Measurements from ENCODE around the gene DDO.

DNA sequence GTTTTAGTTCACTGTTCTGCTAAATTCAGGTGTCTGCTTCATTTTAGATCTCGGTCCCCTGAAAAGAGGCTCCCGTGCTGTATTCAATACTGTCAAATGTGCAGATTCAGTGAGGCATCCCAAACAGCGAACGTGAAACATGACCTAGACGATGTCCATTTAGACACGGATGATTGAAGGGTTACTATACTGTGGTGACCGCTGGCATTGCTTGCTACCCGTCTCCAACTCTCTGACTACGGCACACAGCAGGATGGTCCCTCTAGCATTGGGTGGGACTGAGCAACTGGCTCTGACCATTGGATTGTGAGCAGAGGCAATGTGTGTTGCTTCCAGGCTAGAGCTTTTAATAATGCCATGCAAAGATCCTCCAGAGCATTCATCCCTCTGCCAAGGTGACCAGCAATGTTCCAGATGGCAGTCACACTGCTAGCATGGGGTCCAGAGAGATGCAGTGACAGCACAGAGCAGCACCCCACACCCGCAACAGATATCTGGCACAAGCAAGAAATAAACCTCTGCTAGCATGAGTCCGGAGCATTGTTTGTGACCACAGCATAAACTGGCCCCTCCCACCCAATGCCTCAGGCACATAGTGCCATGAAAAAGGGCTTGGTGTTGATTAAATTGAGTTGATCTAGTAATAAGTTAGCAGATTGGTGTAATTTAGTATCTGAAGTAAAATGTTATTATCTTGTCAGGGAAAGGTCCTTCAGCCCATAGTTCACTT lies 66.2 kb downstream of the DDO start:
- TF ChIP-seq, protein P1, sequence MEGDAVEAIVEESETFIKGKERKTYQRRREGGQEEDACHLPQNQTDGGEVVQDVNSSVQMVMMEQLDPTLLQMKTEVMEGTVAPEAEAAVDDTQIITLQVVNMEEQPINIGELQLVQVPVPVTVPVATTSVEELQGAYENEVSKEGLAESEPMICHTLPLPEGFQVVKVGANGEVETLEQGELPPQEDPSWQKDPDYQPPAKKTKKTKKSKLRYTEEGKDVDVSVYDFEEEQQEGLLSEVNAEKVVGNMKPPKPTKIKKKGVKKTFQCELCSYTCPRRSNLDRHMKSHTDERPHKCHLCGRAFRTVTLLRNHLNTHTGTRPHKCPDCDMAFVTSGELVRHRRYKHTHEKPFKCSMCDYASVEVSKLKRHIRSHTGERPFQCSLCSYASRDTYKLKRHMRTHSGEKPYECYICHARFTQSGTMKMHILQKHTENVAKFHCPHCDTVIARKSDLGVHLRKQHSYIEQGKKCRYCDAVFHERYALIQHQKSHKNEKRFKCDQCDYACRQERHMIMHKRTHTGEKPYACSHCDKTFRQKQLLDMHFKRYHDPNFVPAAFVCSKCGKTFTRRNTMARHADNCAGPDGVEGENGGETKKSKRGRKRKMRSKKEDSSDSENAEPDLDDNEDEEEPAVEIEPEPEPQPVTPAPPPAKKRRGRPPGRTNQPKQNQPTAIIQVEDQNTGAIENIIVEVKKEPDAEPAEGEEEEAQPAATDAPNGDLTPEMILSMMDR (IDR thresholded peaks at IDR 0.05) = no peak
- no peak for TF ChIP-seq EP300 (IDR thresholded peaks at IDR 0.05)

All from tibial nerve (tissue), 4 donors.